Skeletal muscle tissue (tissue), 4 donors: ENCODE results near the gene PRRC2B. TPM values are rescaled to one million over a fixed set of nuclear protein-coding genes. Genes with fewer than 3 reads are reported as not detected.
A peak's percentile ranks its signal among the peaks of the same experiment; 100 is the strongest.

Source experiments
- H3K27ac ChIP-seq: one replicate; pipeline ENCODE4 v1.7.0; 2013; ENCODE audit warnings: mild to moderate bottlenecking, low read depth, low read length, inconsistent platforms
- H3K27me3 ChIP-seq, 3 donors: one replicate each; pipeline ENCODE4 v1.7.0; 2013; ENCODE audit warnings: low read length in 3 of 3; ENCODE audit not compliant: control insufficient read depth in 3 of 3, insufficient read depth in 3 of 3
- H3K36me3 ChIP-seq, 3 donors: one replicate each; pipeline ENCODE4 v1.7.0; 2013; ENCODE audit warnings: low read length in 3 of 3; ENCODE audit not compliant: control insufficient read depth in 3 of 3, insufficient read depth in 3 of 3
- H3K4me1 ChIP-seq, 3 donors: one replicate each; pipeline ENCODE4 v1.7.0; 2013; ENCODE audit warnings: low read length in 3 of 3, mild to moderate bottlenecking in 3 of 3; ENCODE audit not compliant: control insufficient read depth in 3 of 3, insufficient read depth in 3 of 3
- H3K4me3 ChIP-seq, 3 donors: one replicate each; pipeline ENCODE4 v1.7.0; 2013; ENCODE audit warnings: low read length in 3 of 3
- H3K9ac ChIP-seq, 3 donors: one replicate each; pipeline ENCODE4 v1.7.0; 2013; ENCODE audit warnings: low read length in 3 of 3, mild to moderate bottlenecking in 3 of 3, moderate library complexity in 2 of 3, low read depth in 1 of 3
- H3K9me3 ChIP-seq, 3 donors: one replicate each; pipeline ENCODE4 v1.7.0; 2013; ENCODE audit warnings: low read length in 3 of 3; ENCODE audit not compliant: control insufficient read depth in 3 of 3
- total RNA-seq: library from RNA; depleted of rRNA; stranded (reverse); fragments of >200 nt; gene quantifications from one replicate; pipeline ENCODE4 v1.2.3, GENCODE V29; 2014
- donor health status: Osteomylitis.

Gene PRRC2B
- total RNA-seq, 1 donor from 2014 or later: 68.4 TPM

DNA sequence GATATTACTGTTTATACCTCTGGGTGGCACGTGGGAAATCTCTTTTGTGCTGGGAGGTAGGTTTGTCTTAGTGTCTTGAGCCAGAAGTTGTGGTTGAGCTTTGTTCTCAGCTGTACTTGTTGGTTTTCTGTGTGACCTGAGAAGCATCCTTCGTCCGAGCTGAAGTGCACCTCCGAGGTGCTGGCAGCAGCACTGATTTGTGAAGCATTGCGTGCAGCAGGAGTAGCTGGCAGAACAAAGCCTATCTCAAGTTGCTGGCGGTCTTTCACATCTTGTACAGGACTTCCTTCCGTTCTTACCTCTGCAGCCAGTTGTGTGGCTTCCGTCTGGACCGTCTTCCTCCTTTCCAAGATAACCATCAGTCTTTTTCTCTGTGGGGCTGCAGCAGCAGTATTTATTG is 4.3 kb downstream of the PRRC2B start:
- Histone ChIP-seq H3K9ac (peak overlapping the region; percentile 40 to 65 (median 46)), H3K9me3 (no peaks in the 10 kb centered on the region), H3K4me3 (peak overlapping the region in 1 of 3 donors; percentile 15), H3K36me3 (no peaks in the 10 kb centered on the region), H3K27me3 (no peaks in the 10 kb centered on the region), H3K4me1 (peaks cover 59 to 60% (median 60%) of the 10 kb centered on the region in 3 donors), H3K27ac (peak overlapping the region; percentile 28)

DNA sequence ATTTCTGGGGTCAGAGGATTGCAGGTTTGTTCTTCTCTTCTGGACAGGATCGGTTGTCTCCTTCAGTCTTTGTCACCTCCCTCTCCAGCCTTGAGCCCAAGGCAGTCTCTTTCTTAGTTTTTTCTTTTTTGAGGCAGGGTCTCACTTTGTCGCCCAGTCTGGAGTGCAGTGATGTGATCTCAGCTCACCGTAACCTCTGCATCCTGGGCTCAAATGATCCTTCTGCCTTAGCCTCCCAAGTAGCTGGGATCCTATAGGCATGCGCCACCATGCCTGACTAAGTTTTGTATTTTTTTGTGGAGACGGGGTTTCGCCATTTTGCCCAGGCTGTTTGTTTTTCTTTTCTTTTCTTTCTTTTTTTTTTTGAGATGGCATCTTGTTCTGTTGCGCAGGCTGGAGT is 6.1 kb downstream of the PRRC2B start:
- H3K36me3 ChIP-seq: no peaks in the 10 kb centered on the region
- H3K4me1 ChIP-seq: peaks cover 73 to 76% (median 75%) of the 10 kb centered on the region in 3 donors
- H3K9ac ChIP-seq: no peak overlapping the region
- no peak overlapping the region for H3K27ac ChIP-seq
- H3K9me3 ChIP-seq: no peaks in the 10 kb centered on the region
- H3K27me3 ChIP-seq: no peaks in the 10 kb centered on the region
- H3K4me3 ChIP-seq: no peak overlapping the region

DNA sequence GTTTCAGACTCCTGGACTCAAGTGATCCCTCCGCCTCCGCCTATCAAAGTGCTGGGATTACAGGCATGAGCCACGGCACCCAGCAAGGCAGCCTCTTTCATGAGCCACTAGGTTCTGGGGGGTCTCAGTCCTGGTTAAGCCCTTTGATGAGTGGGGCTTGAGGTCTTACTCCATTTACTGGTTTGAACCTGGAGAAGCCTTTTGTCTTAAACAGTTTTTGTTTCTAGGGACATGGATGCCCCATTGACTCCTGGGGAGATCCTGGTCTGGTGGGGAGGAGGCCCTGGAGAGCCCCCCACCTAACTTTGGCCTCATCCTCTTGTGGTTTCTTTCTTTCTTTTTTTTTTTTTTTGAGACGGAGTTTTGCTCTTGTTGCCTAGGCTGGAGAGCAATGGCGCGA is 6.7 kb downstream of the PRRC2B start:
- Histone ChIP-seq H3K4me1 (peaks cover 73 to 76% (median 75%) of the 10 kb centered on the region in 3 donors), H3K36me3 (no peaks in the 10 kb centered on the region), H3K27me3 (no peaks in the 10 kb centered on the region), H3K4me3 (no peak overlapping the region), H3K9me3 (no peaks in the 10 kb centered on the region), H3K9ac (no peak overlapping the region), H3K27ac (no peak overlapping the region)

DNA sequence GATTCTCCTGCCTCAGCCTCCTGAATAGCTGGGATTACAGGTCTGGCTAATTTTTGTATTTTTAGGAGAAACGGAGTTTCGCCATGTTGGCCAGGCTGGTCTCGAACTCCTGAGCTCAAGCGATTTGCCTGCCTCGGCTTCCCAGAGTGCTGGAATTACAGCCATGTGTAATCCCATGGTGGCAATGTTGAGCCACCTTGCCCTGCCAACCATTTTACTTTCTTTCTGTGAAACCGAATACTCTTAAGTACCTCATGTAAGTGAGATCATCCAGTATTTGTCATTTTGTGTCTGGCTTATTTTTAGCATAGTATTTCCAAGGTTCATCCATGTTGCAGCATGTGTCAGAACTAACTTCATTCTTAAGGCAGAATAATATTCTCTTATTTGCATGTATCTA is 8.2 kb downstream of the PRRC2B start:
- H3K9ac ChIP-seq: peak overlapping the region; percentile 51 to 72 (median 63)
- H3K27ac ChIP-seq: peak overlapping the region; percentile 90
- H3K27me3 ChIP-seq: no peaks in the 10 kb centered on the region
- H3K4me1 ChIP-seq: peaks cover 75 to 78% (median 77%) of the 10 kb centered on the region in 3 donors
- H3K4me3 ChIP-seq: peak overlapping the region; percentile 49 to 59 (median 49)
- H3K9me3 ChIP-seq: no peaks in the 10 kb centered on the region
- H3K36me3 ChIP-seq: no peaks in the 10 kb centered on the region

DNA sequence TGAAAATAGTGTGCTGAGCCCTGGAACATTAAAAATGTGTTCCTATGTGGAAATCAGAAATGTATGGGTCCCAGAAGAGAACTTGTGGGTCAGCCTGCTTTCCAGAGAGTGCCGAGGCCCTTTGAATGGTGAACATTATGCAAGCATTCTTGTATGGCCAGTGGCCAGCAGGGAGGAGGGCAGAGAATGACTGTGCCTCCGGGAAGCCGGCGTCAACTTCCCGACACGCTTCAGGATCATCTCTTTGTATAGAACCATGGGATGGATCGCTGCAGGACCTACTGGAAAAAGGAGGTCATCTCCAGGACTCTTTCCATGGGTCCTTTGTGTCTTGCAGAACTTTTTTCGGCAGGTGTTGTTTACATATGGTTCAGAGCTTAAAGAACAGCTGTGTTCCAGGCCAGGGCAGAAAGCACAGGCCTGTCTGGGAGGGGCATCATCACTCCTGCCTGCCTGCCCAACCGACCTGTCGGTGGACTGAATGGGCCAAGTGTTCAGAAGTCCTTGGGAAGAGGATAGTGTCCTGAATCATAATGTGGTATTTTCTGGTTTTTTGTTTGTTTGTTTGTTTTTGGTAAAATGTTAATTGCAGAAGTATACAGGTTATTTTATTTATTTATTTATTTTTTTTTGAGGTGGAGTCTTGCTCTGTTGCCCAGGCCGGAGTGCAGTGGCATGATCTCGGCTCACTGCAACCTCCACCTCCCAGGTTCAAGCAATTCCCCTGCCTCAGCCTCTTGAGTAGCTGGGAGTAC is 9.0 kb downstream of the PRRC2B start:
- peak overlapping the region; percentile 51 to 72 (median 63) for H3K9ac ChIP-seq
- H3K4me3 ChIP-seq: peak overlapping the region; percentile 49 to 59 (median 49)
- H3K4me1 ChIP-seq: peaks cover 76 to 79% (median 78%) of the 10 kb centered on the region in 3 donors
- peak overlapping the region; percentile 90 for H3K27ac ChIP-seq
- no peaks in the 10 kb centered on the region for H3K36me3 ChIP-seq
- no peaks in the 10 kb centered on the region for H3K27me3 ChIP-seq
- no peaks in the 10 kb centered on the region for H3K9me3 ChIP-seq

DNA sequence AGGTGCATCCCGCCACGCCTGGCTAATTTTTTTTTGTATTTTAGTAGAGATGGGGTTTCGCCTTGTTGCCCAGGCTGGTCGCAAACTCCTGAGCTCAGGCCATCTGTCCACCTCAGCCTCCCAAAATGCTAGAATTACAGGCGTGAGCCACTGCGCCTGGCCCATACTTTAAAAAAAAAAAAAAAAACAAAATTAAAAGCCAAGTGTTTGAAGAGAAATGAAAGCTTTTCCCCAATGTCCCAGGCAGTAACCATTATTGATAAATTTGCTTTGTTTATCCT is 9.5 kb downstream of the PRRC2B start:
- peaks cover 76 to 77% (median 77%) of the 10 kb centered on the region in 3 donors for H3K4me1 ChIP-seq

DNA sequence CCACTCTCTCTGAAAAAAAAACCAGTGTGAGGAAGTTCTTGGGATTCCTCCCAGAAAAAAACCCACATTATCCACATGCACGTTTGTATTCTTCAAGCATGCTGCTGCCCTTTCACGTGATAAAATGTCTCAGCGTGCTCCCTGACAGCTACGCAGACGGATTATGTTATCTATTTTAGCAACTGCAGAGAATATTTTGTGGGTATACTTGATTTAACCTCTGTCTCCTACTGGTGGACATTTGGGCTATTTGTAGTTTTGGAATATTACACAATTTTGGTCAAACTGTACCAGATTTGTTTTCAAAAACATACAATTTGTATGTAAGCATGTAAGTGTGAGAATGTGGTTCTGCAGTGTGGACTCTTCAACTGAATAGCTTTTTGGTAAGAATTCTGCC is 10.7 kb downstream of the PRRC2B start:
- Histone ChIP-seq H3K4me3 (peak overlapping the region in 2 of 3 donors; percentile 28 to 55), H3K9ac (peak overlapping the region; percentile 55 to 68 (median 60)), H3K4me1 (peaks cover 75 to 78% (median 77%) of the 10 kb centered on the region in 3 donors), H3K27ac (peak overlapping the region; percentile 64), H3K9me3 (no peaks in the 10 kb centered on the region), H3K36me3 (no peaks in the 10 kb centered on the region), H3K27me3 (no peaks in the 10 kb centered on the region)

More for the DNA sequence above, 9.5 kb downstream of the PRRC2B start:
- no peaks in the 10 kb centered on the region for H3K27me3 ChIP-seq
- H3K36me3 ChIP-seq: no peaks in the 10 kb centered on the region
- no peaks in the 10 kb centered on the region for H3K9me3 ChIP-seq
- peak overlapping the region; percentile 90 for H3K27ac ChIP-seq
- H3K9ac ChIP-seq: peak overlapping the region in 1 of 3 donors; percentile 72
- no peak overlapping the region for H3K4me3 ChIP-seq

DNA sequence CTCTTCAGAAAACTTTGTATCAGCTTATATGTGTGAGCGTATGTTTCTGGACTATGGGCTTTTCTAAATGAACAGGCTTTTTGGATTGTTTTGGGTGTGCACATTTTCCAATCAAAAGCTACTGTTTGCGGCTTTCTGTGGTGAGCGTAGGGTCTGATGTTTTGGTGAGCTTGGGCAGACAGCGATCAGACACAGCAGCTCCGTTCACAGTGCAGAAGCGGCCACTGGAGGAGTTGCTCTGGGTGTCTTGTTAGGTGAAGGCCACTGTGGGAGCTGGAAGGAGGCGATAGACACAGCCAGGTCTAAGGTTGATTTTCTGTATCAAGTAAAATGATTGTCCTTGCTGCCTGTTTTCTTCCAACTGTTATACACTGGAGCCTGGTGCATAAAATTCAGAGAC is 11.1 kb downstream of the PRRC2B start:
- H3K9me3 ChIP-seq: no peaks in the 10 kb centered on the region
- H3K36me3 ChIP-seq: no peaks in the 10 kb centered on the region
- H3K27ac ChIP-seq: peak overlapping the region; percentile 64
- peaks cover 77 to 79% (median 78%) of the 10 kb centered on the region in 3 donors for H3K4me1 ChIP-seq
- peak overlapping the region; percentile 55 to 68 (median 60) for H3K9ac ChIP-seq
- no peaks in the 10 kb centered on the region for H3K27me3 ChIP-seq
- H3K4me3 ChIP-seq: peak overlapping the region; percentile 28 to 55 (median 40)

DNA sequence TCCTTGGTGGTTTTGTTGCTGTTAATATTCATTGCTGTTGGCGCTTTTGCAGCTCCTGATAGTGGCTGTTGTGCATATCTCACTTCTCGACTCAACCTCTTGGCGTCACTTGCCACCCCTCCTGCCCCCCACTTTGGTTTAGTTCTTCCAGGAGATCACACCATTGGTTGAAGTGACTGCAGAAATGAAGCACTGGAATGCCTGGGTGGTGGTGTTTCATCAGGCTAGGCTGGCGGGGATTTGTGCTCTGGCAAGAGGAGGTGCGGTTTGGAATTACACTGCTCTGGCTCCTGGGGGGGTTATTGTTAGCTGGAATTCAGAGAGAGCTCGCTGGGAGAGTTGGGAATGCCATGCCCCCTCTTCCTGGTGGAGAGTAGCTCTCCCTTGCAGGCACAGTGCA is 11.5 kb downstream of the PRRC2B start:
- H3K4me3 ChIP-seq: peak overlapping the region; percentile 28 to 61 (median 40)
- no peaks in the 10 kb centered on the region for H3K36me3 ChIP-seq
- H3K27me3 ChIP-seq: no peaks in the 10 kb centered on the region
- no peaks in the 10 kb centered on the region for H3K9me3 ChIP-seq
- peak overlapping the region; percentile 64 for H3K27ac ChIP-seq
- H3K9ac ChIP-seq: peak overlapping the region; percentile 42 to 68 (median 55)
- H3K4me1 ChIP-seq: peaks cover 79 to 84% (median 81%) of the 10 kb centered on the region in 3 donors

DNA sequence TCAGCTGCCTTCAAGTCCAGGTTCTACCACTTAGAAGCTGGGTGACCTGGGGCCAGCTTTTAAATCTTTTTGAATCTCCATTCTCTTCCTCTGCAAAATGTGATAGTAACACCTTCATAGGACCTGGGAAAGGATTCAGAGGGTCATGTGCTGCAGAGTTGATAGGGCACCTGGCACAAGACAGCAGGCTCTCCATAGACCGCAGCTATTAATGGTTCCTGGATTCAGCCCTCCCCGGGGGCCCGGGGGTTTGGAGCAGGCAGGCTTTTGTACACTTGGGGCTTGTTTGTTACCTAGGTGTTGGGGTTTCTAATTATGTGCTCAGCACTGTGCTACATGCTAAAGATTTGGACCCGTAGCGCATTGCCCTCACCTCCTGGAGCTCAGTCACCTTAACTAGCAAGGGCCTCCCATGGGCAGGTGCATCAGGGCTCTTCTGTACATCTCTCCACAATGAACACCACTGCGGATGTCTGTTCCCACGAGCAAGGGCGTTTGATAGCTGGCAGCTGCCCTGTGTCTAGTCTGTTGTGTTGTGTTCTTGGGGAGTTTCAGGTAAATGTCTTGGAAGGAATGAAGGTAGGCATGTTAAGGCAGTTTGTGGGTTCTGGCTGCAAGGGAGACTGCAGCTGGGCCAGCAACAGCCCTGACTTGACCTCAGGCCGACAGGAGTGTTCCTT is 12.1 kb downstream of the PRRC2B start:
- Histone ChIP-seq H3K9ac (peak overlapping the region; percentile 42 to 68 (median 55)), H3K27me3 (no peaks in the 10 kb centered on the region), H3K27ac (peak overlapping the region; percentile 64), H3K36me3 (no peaks in the 10 kb centered on the region), H3K9me3 (no peaks in the 10 kb centered on the region), H3K4me1 (peaks cover 81 to 84% (median 82%) of the 10 kb centered on the region in 3 donors), H3K4me3 (peak overlapping the region; percentile 5 to 61 (median 28))
